Measurements from ENCODE around the gene PLK5. TPM values are rescaled to one million over a fixed set of nuclear protein-coding genes. Genes with fewer than 3 reads are reported as not detected.
"Not testable (repeated sequence)": the region's sequence is repeated elsewhere in the genome, so short reads cannot be mapped to it uniquely, and the experiment has no call there.

PLK5 gene
- total RNA-seq, 1 experiment from 2014 or later, result 0.57 TPM

- Mint-ChIP-seq H3K27me3 (ENCODE audit: low read depth) (peaks cover 51% of the 10 kb centered on the region), H3K9me3 (no peaks in the 10 kb centered on the region), H3K4me3 (no peak overlapping the region), H3K4me1 (peaks cover 4 to 5% of the 10 kb centered on the region in 2 experiments), H3K36me3 (ENCODE audit: insufficient read depth in 1 of 3, low read depth in 3 of 3) (no peaks in the 10 kb centered on the region), H3K27ac (no peak overlapping the region)
- Histone ChIP-seq H3K4me2 (ENCODE audit: insufficient read depth, insufficient read length, low read length) (no peak overlapping the region), H3K27ac (ENCODE audit: insufficient read length, low read depth, low read length) (no peak overlapping the region), H3K56ac (ENCODE audit: insufficient read length, low read depth, low read length) (no peak overlapping the region), H2BK20ac (ENCODE audit: low read depth, low read length, poor library complexity, severe bottlenecking) (no peak overlapping the region), H3K9me3 (ENCODE audit: control insufficient read depth, low read depth, low read length) (no peaks in the 10 kb centered on the region), H2BK15ac (ENCODE audit: low read depth, low read length) (no peak overlapping the region), H2BK12ac (ENCODE audit: insufficient read length, low read depth, low read length) (no peak overlapping the region), H4K91ac (ENCODE audit: insufficient read length, low read depth, low read length) (no peak overlapping the region), H3K79me2 (ENCODE audit: insufficient read depth, low read length) (no peaks in the 10 kb centered on the region), H3K23ac (ENCODE audit: insufficient read length, low read depth, low read length) (no peak overlapping the region), H4K8ac (replicated peaks; ENCODE audit: insufficient read length, low read depth, low read length) (no peak overlapping the region), H2BK5ac (ENCODE audit: insufficient read length, low read length) (no peak overlapping the region), H3T11ph (ENCODE audit: low read length) (no peak overlapping the region), H3K14ac (ENCODE audit: insufficient read depth, low read length) (no peak overlapping the region; the same call in 1 of the 2 replicates), H2AK5ac (ENCODE audit: insufficient read length, low read length) (no peak overlapping the region), H3K79me1 (ENCODE audit: insufficient read depth, low read depth, low read length, poor library complexity, severe bottlenecking) (no peaks in the 10 kb centered on the region), H4K5ac (ENCODE audit: insufficient read length, low read depth, low read length) (no peak overlapping the region), H4K20me1 (ENCODE audit: control insufficient read depth, insufficient read depth, insufficient read length) (no peaks in the 10 kb centered on the region), H3K4ac (ENCODE audit: low read depth, low read length) (no peak overlapping the region), H2BK120ac (ENCODE audit: low read depth, low read length, poor library complexity, severe bottlenecking) (no peak overlapping the region), H3K27me3 (ENCODE audit: insufficient read depth, low read length) (no peaks in the 10 kb centered on the region), H2AFZ (ENCODE audit: low read length) (no peak overlapping the region), H3K18ac (ENCODE audit: insufficient read length, low read depth, low read length) (no peak overlapping the region), H3K4me1 (ENCODE audit: insufficient read depth, low read length) (no peaks in the 10 kb centered on the region), H3K23me2 (ENCODE audit: insufficient read length, low read depth, low read length, poor library complexity, severe bottlenecking) (no peaks in the 10 kb centered on the region), H3K9ac (ENCODE audit: extremely low read depth, insufficient read length, low read length) (no peak overlapping the region)
- no peak for DNase-seq
- no CpG with 5 or more reads among the region's 15 CpGs for WGBS (ENCODE audit: extremely low coverage, insufficient read length, low lambda C conversion rate)
- TF ChIP-seq CTCF (conservative IDR thresholded peaks at IDR 0.05), result no peak
Measured at GRCh38 chr19:1538978-1539377, 15.1 kb downstream of the PLK5 start.

- not testable (repeated sequence) for H3K18ac ChIP-seq (ENCODE audit: insufficient read length, low read depth, low read length); H2AFZ ChIP-seq (ENCODE audit: low read length); H3K79me2 ChIP-seq (ENCODE audit: insufficient read depth, low read length); H2BK120ac ChIP-seq (ENCODE audit: low read depth, low read length, poor library complexity, severe bottlenecking); H3K56ac ChIP-seq (ENCODE audit: insufficient read length, low read depth, low read length); H4K5ac ChIP-seq (ENCODE audit: insufficient read length, low read depth, low read length); H4K91ac ChIP-seq (ENCODE audit: insufficient read length, low read depth, low read length); H2BK5ac ChIP-seq (ENCODE audit: insufficient read length, low read length); H3K4me1 Mint-ChIP-seq; DNase-seq; H4K20me1 ChIP-seq (ENCODE audit: control insufficient read depth, insufficient read depth, insufficient read length); H2AK5ac ChIP-seq (ENCODE audit: insufficient read length, low read length); H2BK20ac ChIP-seq (ENCODE audit: low read depth, low read length, poor library complexity, severe bottlenecking); H3K9me3 ChIP-seq (ENCODE audit: control insufficient read depth, low read depth, low read length); H3K23ac ChIP-seq (ENCODE audit: insufficient read length, low read depth, low read length); H3K9me3 Mint-ChIP-seq; H3K4me1 ChIP-seq (ENCODE audit: insufficient read depth, low read length); H2BK12ac ChIP-seq (ENCODE audit: insufficient read length, low read depth, low read length); H3K27ac ChIP-seq (ENCODE audit: insufficient read length, low read depth, low read length); H3K4me2 ChIP-seq (ENCODE audit: insufficient read depth, insufficient read length, low read length); H3K23me2 ChIP-seq (ENCODE audit: insufficient read length, low read depth, low read length, poor library complexity, severe bottlenecking); H3K9ac ChIP-seq (ENCODE audit: extremely low read depth, insufficient read length, low read length); H3K14ac ChIP-seq (ENCODE audit: insufficient read depth, low read length); H3K79me1 ChIP-seq (ENCODE audit: insufficient read depth, low read depth, low read length, poor library complexity, severe bottlenecking); H3K4ac ChIP-seq (ENCODE audit: low read depth, low read length); H3K36me3 Mint-ChIP-seq (ENCODE audit: insufficient read depth in 1 of 3, low read depth in 3 of 3); H3K27me3 ChIP-seq (ENCODE audit: insufficient read depth, low read length); H4K8ac ChIP-seq (replicated peaks; ENCODE audit: insufficient read length, low read depth, low read length); H3K27ac Mint-ChIP-seq; H2BK15ac ChIP-seq (ENCODE audit: low read depth, low read length); H3K4me3 Mint-ChIP-seq; H3T11ph ChIP-seq (ENCODE audit: low read length)
- no CpG with 5 or more reads among the region's 11 CpGs for WGBS (ENCODE audit: extremely low coverage, insufficient read length, low lambda C conversion rate)
- H3K27me3 Mint-ChIP-seq (ENCODE audit: low read depth), result peaks cover 58% of the 10 kb centered on the region
Measured at GRCh38 chr19:1539749-1540148, 15.9 kb downstream of the PLK5 start.
